ENCODE data around the gene CAMK1G. TPM values are rescaled to one million over a fixed set of nuclear protein-coding genes. Genes with fewer than 3 reads are reported as not detected.

CAMK1G gene
- total RNA-seq, 4 donors from 2014 or later: 0.51 TPM; not detected in 3

GRCh38 chr1:209598227-209598626, 14.7 kb downstream of the CAMK1G start:
- TF ChIP-seq, protein P1, sequence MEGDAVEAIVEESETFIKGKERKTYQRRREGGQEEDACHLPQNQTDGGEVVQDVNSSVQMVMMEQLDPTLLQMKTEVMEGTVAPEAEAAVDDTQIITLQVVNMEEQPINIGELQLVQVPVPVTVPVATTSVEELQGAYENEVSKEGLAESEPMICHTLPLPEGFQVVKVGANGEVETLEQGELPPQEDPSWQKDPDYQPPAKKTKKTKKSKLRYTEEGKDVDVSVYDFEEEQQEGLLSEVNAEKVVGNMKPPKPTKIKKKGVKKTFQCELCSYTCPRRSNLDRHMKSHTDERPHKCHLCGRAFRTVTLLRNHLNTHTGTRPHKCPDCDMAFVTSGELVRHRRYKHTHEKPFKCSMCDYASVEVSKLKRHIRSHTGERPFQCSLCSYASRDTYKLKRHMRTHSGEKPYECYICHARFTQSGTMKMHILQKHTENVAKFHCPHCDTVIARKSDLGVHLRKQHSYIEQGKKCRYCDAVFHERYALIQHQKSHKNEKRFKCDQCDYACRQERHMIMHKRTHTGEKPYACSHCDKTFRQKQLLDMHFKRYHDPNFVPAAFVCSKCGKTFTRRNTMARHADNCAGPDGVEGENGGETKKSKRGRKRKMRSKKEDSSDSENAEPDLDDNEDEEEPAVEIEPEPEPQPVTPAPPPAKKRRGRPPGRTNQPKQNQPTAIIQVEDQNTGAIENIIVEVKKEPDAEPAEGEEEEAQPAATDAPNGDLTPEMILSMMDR (IDR thresholded peaks at IDR 0.05; ENCODE audit: low read depth): no peak

GRCh38 chr1:209600541-209600940, 17.0 kb downstream of the CAMK1G start:
- TF ChIP-seq, protein P1 (IDR thresholded peaks at IDR 0.05; ENCODE audit: low read depth): no peak

DNA sequence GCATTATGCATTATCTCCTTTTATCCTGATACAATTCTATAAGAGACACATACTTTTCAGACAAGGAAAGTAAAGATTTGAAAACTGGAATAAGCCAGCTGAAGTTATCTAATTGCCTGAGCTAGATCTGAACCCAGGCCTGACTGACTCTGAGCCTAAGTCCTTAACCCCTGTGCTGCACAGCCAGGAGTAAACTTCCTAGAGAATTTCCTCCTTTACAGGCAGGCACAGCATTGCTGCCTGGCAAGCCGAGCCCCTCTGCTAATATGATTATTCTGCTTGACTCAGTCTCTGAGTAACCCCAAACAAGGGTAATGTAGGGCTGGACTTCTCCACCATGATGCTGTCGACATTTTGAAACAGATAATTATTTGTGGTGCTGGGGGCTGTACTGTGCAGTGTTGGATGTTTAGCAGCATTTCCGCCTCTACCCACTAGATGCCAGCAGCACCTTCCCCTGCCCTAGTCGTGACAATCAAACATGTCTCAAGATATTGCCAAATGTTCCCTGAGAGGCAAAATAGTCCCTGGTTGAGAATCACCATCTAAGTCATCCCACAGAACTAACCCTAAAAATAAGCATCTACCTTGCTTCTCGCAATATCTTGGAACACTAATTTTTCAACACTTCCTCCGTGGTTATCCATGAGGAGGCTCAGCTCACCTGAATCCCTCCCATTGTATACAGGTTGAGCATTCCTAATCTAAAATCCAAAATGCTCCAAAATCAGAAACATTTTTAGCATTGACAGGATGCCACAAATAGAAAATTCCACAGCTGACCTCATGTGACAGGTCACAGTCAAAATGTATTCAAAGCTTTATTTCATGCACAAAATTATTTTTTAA, 18.5 kb downstream of the CAMK1G start:
- TF ChIP-seq, protein P1 (IDR thresholded peaks at IDR 0.05; ENCODE audit: low read depth): no peak

- TF ChIP-seq, protein P1 (IDR thresholded peaks at IDR 0.05; ENCODE audit: low read depth): no peak
Observed at GRCh38 chr1:209603877-209604276, 20.4 kb downstream of the CAMK1G start.

DNA sequence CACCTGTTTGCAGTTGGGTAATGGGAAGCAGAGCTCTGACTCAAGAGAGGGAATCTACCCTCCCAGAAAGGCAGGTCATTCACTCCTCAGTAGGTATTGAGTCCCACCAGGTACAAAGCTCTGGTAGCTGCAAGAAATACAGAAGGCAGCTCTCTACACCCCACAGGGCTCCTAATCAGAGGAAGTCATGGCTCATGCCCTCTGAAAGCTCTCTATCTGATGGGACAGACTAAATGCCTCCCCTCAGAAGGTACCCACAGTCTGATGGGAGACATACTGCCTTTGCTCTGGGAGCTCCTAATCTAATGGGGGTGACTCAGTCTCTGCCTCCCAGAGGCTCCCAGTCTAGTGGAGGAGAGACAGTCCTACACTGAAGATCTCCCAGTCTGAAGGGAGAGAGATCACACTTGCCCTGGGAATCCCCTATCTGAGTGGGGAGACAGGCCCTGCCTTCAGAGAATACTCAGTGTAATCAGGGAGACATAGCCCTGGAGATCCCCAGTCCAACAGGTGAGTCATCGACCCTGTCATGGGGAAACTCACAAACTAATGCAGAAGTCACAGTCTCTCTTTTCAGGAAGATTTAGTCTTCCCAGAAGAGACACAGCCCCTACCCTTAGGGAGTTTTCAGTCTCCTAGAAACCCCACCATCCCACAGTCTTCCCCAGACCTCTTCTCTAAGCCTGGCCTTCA, 23.7 kb downstream of the CAMK1G start:
- TF ChIP-seq, protein P1 (IDR thresholded peaks at IDR 0.05; ENCODE audit: low read depth): no peak

GRCh38 chr1:209607795-209608178, 24.3 kb downstream of the CAMK1G start:
- TF ChIP-seq, protein P1 (IDR thresholded peaks at IDR 0.05; ENCODE audit: low read depth): no peak

DNA sequence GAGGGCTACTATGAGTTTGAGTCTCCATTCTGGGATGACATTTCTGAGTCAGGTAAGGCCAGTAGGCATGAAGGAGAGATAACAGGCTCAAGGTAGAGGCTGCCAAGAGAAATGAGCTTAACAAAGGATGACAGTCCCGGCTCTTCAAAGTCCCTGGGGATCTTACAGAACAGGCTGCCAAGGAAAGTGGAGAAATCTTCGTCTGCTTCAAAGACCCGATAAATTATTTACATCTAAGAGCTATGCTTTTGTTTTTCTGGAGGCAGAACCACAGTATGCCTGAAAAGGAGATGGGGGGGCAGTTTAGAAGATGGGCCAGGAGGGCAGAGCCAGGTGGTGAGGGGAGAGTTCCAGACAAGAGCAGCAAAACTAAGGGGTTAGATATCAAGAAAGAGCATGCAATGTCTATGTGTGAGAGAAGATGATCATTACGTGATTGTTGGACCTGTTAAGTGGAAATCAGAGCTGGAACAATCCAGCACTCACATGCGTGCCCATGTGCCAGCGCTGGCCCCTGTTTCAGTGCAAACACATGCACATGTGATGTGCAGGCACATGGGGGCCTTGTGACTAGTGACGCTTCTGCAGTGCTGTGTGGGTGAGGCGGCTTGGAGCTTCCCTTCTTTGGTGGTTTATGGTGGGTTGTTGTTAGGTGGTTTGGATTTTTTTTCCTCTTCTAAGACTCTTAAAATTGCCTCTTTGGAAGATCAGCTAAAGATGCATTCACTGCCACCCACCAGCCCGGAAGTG, 25.7 kb downstream of the CAMK1G start:
- TF ChIP-seq, protein P1 (IDR thresholded peaks at IDR 0.05; ENCODE audit: low read depth): no peak
